GM23338 (cell line): ENCODE data around the gene GNAI1. TPM values are rescaled to one million over a fixed set of nuclear protein-coding genes. Genes with fewer than 3 reads are reported as not detected.

Experiments used
- ATAC-seq: fragments of 200-7000 bp; cut with Tn5 transposase; 3 replicates; pipeline ENCODE4 v1.9.1; 2020
- DNase-seq: peaks from one replicate; pipeline ENCODE4 v3.0.0-alpha.2; 2015; ENCODE audit warnings: low spot score
- H2AFZ ChIP-seq: fragments of 200-600 bp; sonication (generic); 2 replicates; pipeline ENCODE4 v1.8.0; 2016; ENCODE audit warnings: antibody characterized with exemption, mild to moderate bottlenecking, moderate library complexity
- H3F3A ChIP-seq: fragments of 200-600 bp; sonication (generic); replicated peaks from 2 replicates; pipeline ENCODE4 v1.8.0; 2017; ENCODE audit warnings: antibody characterized with exemption, mixed run types, low read depth
- H3K27ac ChIP-seq: fragments of 200-600 bp; sonication (generic); 2 replicates; pipeline ENCODE4 v1.6.1; 2016; ENCODE audit warnings: low read depth
- H3K27me3 ChIP-seq: fragments of 200-600 bp; sonication (generic); 2 replicates; pipeline ENCODE4 v1.8.0; 2016; ENCODE audit warnings: mild to moderate bottlenecking, mixed run types, moderate library complexity; ENCODE audit not compliant: insufficient read depth
- H3K36me3 ChIP-seq: fragments of 200-600 bp; sonication (generic); 2 replicates; pipeline ENCODE4 v1.8.0; 2016; ENCODE audit warnings: mild to moderate bottlenecking; ENCODE audit not compliant: insufficient read depth
- H3K4me1 ChIP-seq: fragments of 200-600 bp; sonication (generic); 2 replicates; pipeline ENCODE4 v1.8.0; 2016; ENCODE audit warnings: mild to moderate bottlenecking, moderate library complexity; ENCODE audit not compliant: insufficient read depth
- H3K4me2 ChIP-seq: fragments of 200-600 bp; sonication (generic); 2 replicates; pipeline ENCODE4 v1.7.1; 2017; ENCODE audit warnings: mixed run types
- H3K4me3 ChIP-seq: fragments of 200-600 bp; sonication (generic); 2 replicates; pipeline ENCODE4 v1.6.1; 2016; ENCODE audit warnings: mixed run types
- H3K79me2 ChIP-seq: fragments of 200-600 bp; sonication (generic); replicated peaks from 2 replicates; pipeline ENCODE4 v1.8.0; 2017; ENCODE audit warnings: mild to moderate bottlenecking; ENCODE audit not compliant: insufficient read depth
- H3K9me2 ChIP-seq: fragments of 200-600 bp; sonication (generic); 2 replicates; pipeline ENCODE4 v1.8.0; 2017; ENCODE audit not compliant: insufficient read depth
- H4K20me1 ChIP-seq: fragments of 200-600 bp; sonication (generic); replicated peaks from 2 replicates; pipeline ENCODE4 v1.8.0; 2017; ENCODE audit warnings: mild to moderate bottlenecking; ENCODE audit not compliant: insufficient read depth
- H3K27ac Mint-ChIP-seq: 2 replicates; pipeline ENCODE4 v1.8.0; 2020; ENCODE audit warnings: inconsistent platforms, mild to moderate bottlenecking, moderate library complexity, mixed read lengths
- H3K27me3 Mint-ChIP-seq: 3 replicates; pipeline ENCODE4 v1.8.0; 2022; ENCODE audit warnings: low read depth, mild to moderate bottlenecking, moderate library complexity, mixed read lengths, inconsistent platforms; ENCODE audit not compliant: insufficient read depth, poor library complexity
- H3K36me3 Mint-ChIP-seq: 3 replicates; pipeline ENCODE4 v1.8.0; 2021; ENCODE audit warnings: low read depth, mild to moderate bottlenecking, inconsistent platforms, moderate library complexity, mixed read lengths
- H3K4me1 Mint-ChIP-seq: 3 replicates; pipeline ENCODE4 v1.8.0; 2020; ENCODE audit warnings: mild to moderate bottlenecking, inconsistent platforms, mixed read lengths
- H3K4me3 Mint-ChIP-seq: 3 replicates; pipeline ENCODE4 v1.8.0; 2021; ENCODE audit warnings: moderate library complexity, mild to moderate bottlenecking, inconsistent platforms, mixed read lengths
- H3K9me3 Mint-ChIP-seq: 3 replicates; pipeline ENCODE4 v1.8.0; 2020; ENCODE audit warnings: moderate library complexity, mild to moderate bottlenecking, inconsistent platforms, mixed read lengths
- CTCF ChIP-seq, 2 experiments: fragments of 200-600 bp in 1 of 2; sonication (generic) in 1 of 2; conservative IDR thresholded peaks; 2 replicates each; pipeline versions ENCODE4 v1.5.1 to v1.6.1; 2016 to 2017; ENCODE audit warnings: antibody characterized with exemption in 2 of 2, low read depth in 2 of 2, mild to moderate bottlenecking in 2 of 2, moderate library complexity in 1 of 2
- EZH2phosphoT487 ChIP-seq: fragments of 200-600 bp; sonication (generic); IDR thresholded peaks from one replicate; pipeline ENCODE4 v1.8.1; 2018; ENCODE audit warnings: antibody characterized with exemption; ENCODE audit not compliant: unreplicated experiment
- POLR2AphosphoS5 ChIP-seq: IDR thresholded peaks from 2 replicates; pipeline ENCODE4 v1.6.1; 2016; ENCODE audit warnings: antibody characterized with exemption, low read depth
- ZNF114 ChIP-seq: fragments of 250-450 bp; sonication (Bioruptor Pico); IDR thresholded peaks from 2 replicates; pipeline ENCODE4 v1.5.0; 2020; ENCODE audit warnings: mild to moderate bottlenecking, moderate library complexity
- ZNF331 ChIP-seq: fragments of 250-450 bp; sonication (Bioruptor Pico); IDR thresholded peaks from 2 replicates; pipeline ENCODE4 v1.5.0; 2020; ENCODE audit warnings: low read depth, mild to moderate bottlenecking, moderate library complexity
- ZNF462 ChIP-seq: fragments of 250-450 bp; sonication (Bioruptor Pico); IDR thresholded peaks from 2 replicates; pipeline ENCODE4 v1.5.0; 2020; ENCODE audit warnings: mild to moderate bottlenecking, moderate library complexity
- polyA plus RNA-seq: library from polyadenylated mRNA; unstranded; fragments of >200 nt; fragmentation: Nextera tagmentation; extraction: Ambion mirVana; gene quantifications from 2 replicates; pipeline ENCODE4 v1.2.1, GENCODE V29; 2016
- total RNA-seq: library from RNA; depleted of rRNA; stranded (reverse); fragments of >200 nt; shearing (Covaris generic); gene quantifications from 2 replicates; pipeline ENCODE4 v1.2.3, GENCODE V29; 2014

Gene GNAI1
- total and polyA plus RNA-seq, 2 experiments from 2014 or later = 31.3 to 36.9 TPM

- Histone ChIP-seq H3K4me3 (no peak overlapping the region), H3K27me3 (no peaks in the 10 kb centered on the region), H3K27ac (no peak overlapping the region), H3K36me3 (no peaks in the 10 kb centered on the region), H3F3A (no peaks in the 10 kb centered on the region), H3K9me2 (no peaks in the 10 kb centered on the region), H3K4me1 (peaks cover 17% of the 10 kb centered on the region), H4K20me1 (no peaks in the 10 kb centered on the region), H3K4me2 (no peak overlapping the region), H3K79me2 (no peaks in the 10 kb centered on the region), H2AFZ (peak overlapping the region; percentile 23; the same call in 1 of the 2 replicates)
- no peak overlapping the region for H3K27ac Mint-ChIP-seq
- H3K4me3 Mint-ChIP-seq = no peak overlapping the region
- H3K27me3 Mint-ChIP-seq = no peaks in the 10 kb centered on the region
- no peaks in the 10 kb centered on the region for H3K36me3 Mint-ChIP-seq
- TF ChIP-seq CTCF (conservative IDR thresholded peaks at IDR 0.05; ENCODE audit: low read depth in 2 of 2) = no peak
- no peak for TF ChIP-seq EZH2phosphoT487
- no peak for TF ChIP-seq ZNF114 (CRISPR knock-in tag)
- no peak for TF ChIP-seq ZNF331 (CRISPR knock-in tag)
- TF ChIP-seq POLR2AphosphoS5 = no peak
- TF ChIP-seq ZNF462 = no peak
- peaks cover 17% of the 10 kb centered on the region for H3K4me1 Mint-ChIP-seq
- no peaks in the 10 kb centered on the region for H3K9me3 Mint-ChIP-seq
- ATAC-seq = no peak
- no peak for DNase-seq
Measured at GRCh38 chr7:80105701-80106408, 28.8 kb upstream of the GNAI1 start.
